HCT116 (cell line): ENCODE measurements around the gene HS3ST2. TPM values are rescaled to one million over a fixed set of nuclear protein-coding genes. Genes with fewer than 3 reads are reported as not detected.

Experiments
- ATAC-seq: fragments of 200-7000 bp; cut with Tn5 transposase; 2 replicates; pipeline ENCODE4 v1.9.1; 2020; ENCODE audit warnings: mild to moderate bottlenecking, moderate library complexity
- BruUV-seq: library from RNA; stranded (reverse); fragments of 400-500 nt; replicated peaks from 2 replicates; lab custom pipeline; 2021; lab: Mats Ljungman, UMichigan
- CTCF ChIA-PET: fragments of 300-600 bp; sonication (Branson Sonifier 250); formaldehyde crosslinking; loops from one replicate; lab custom pipeline; 2021; ENCODE audit warnings: antibody characterized with exemption; lab: Charles Lee
- POLR2A ChIA-PET: fragments of 300-600, 350-600 bp; sonication (Branson Sonifier 250); formaldehyde crosslinking; loops from one replicate; lab custom pipeline; 2021; ENCODE audit warnings: antibody characterized with exemption; lab: Charles Lee
- RAD21 ChIA-PET, 2 experiments: fragments of 300-600 bp; sonication (Branson Sonifier 250); formaldehyde crosslinking; loops; one replicate each; lab custom pipeline; 2023; ENCODE audit warnings: low total read pairs in 2 of 2; ENCODE audit not compliant: uncharacterized antibody in 2 of 2, unreplicated experiment in 2 of 2, low non-redundant PET in 1 of 2; lab: Charles Lee
- DNase-seq: peaks from one replicate; pipeline ENCODE4 v3.0.0-alpha.2; 2010; ENCODE audit warnings: low read depth, low spot score
- H2AFZ ChIP-seq: fragments of 200-600 bp; shearing (Covaris generic), sonication (generic); 2 replicates; pipeline ENCODE4 v1.6.1; 2017; ENCODE audit warnings: low read depth, mixed run types, mixed read lengths, antibody characterized with exemption, low read length; ENCODE audit not compliant: poor library complexity, severe bottlenecking
- H3K27ac ChIP-seq: 2 replicates; pipeline ENCODE4 v1.5.1; 2012; ENCODE audit warnings: low read depth, low read length
- H3K27me3 ChIP-seq: fragments of 200-600 bp; sonication (generic); 2 replicates; pipeline ENCODE4 v1.6.1; 2016; ENCODE audit warnings: mixed run types, low read length, mixed read lengths; ENCODE audit not compliant: insufficient read depth
- H3K36me3 ChIP-seq, 2 experiments: fragments of 200-500 bp in 1 of 2; fragments of 200-600 bp in 1 of 2; sonication (Bioruptor generic) in 1 of 2; sonication (generic) in 1 of 2; 2 replicates each; pipeline versions ENCODE4 v1.5.1 to v1.6.1; 2014 to 2016; ENCODE audit warnings: low read length in 2 of 2, inconsistent platforms in 1 of 2, mixed read lengths in 1 of 2, mixed run types in 1 of 2; ENCODE audit not compliant: insufficient read depth in 2 of 2, control insufficient read depth in 1 of 2
- H3K4me1 ChIP-seq, 2 experiments: fragments of 200-600 bp in 1 of 2; sonication (generic) in 1 of 2; 2 replicates each; pipeline versions ENCODE4 v1.5.1 to v1.6.1; 2012 to 2017; ENCODE audit warnings: low read length in 2 of 2, inconsistent platforms in 1 of 2, mild to moderate bottlenecking in 1 of 2, mixed read lengths in 1 of 2, mixed run types in 1 of 2, moderate library complexity in 1 of 2; ENCODE audit not compliant: insufficient read depth in 2 of 2, control insufficient read depth in 1 of 2
- H3K4me2 ChIP-seq: fragments of 200-600 bp; sonication (generic); 2 replicates; pipeline ENCODE4 v1.6.1; 2017; ENCODE audit warnings: mixed run types, low read length, mixed read lengths
- H3K4me3 ChIP-seq, 2 experiments: fragments of 200-600 bp in 1 of 2; sonication (generic) in 1 of 2; replicated peaks in 1 of 2; 2 replicates each; pipeline ENCODE4 v1.5.1; 2011 to 2016; ENCODE audit warnings: low read length in 2 of 2, control low read depth in 1 of 2, low read depth in 1 of 2, mild to moderate bottlenecking in 1 of 2, mixed read lengths in 1 of 2, mixed run types in 1 of 2
- H3K79me2 ChIP-seq: fragments of 200-600 bp; sonication (generic); 2 replicates; pipeline ENCODE4 v1.6.1; 2017; ENCODE audit warnings: mild to moderate bottlenecking, mixed run types, low read length, moderate library complexity, mixed read lengths; ENCODE audit not compliant: insufficient read depth
- H3K9ac ChIP-seq: fragments of 200-600 bp; sonication (generic); 2 replicates; pipeline ENCODE4 v1.6.1; 2016; ENCODE audit warnings: low read length, mixed read lengths
- H3K9me2 ChIP-seq: fragments of 200-600 bp; sonication (generic), shearing (Covaris generic); 2 replicates; pipeline ENCODE4 v1.6.1; 2017; ENCODE audit warnings: mixed run types, mild to moderate bottlenecking, moderate library complexity; ENCODE audit not compliant: insufficient read depth
- H3K9me3 ChIP-seq, 2 experiments: fragments of 200-500 bp in 1 of 2; fragments of 200-600 bp in 1 of 2; sonication (Bioruptor generic) in 1 of 2; sonication (generic) in 1 of 2; 2 replicates each; pipeline ENCODE4 v1.6.1; 2014 to 2017; ENCODE audit warnings: low read length in 2 of 2, mixed read lengths in 2 of 2, inconsistent platforms in 1 of 2, low read depth in 1 of 2, mild to moderate bottlenecking in 1 of 2, mixed run types in 1 of 2, moderate library complexity in 1 of 2; ENCODE audit not compliant: control insufficient read depth in 1 of 2, insufficient read depth in 1 of 2
- H4K20me1 ChIP-seq: fragments of 200-600 bp; sonication (generic), shearing (Covaris generic); 2 replicates; pipeline ENCODE4 v1.6.1; 2017; ENCODE audit warnings: mixed run types, mild to moderate bottlenecking, moderate library complexity; ENCODE audit not compliant: insufficient read depth
- ZBTB33 ChIP-seq: IDR thresholded peaks from 2 replicates; pipeline ENCODE4 v1.6.1; 2011; ENCODE audit warnings: mild to moderate bottlenecking, low read length, moderate library complexity; ENCODE audit not compliant: insufficient replicate concordance; ENCODE audit errors: extremely low read depth
- ZFX ChIP-seq: fragments of 450-650 bp; IDR thresholded peaks from 2 replicates; pipeline ENCODE4 v1.6.1; 2017
- intact Hi-C: fragments of 100-400 bp; cut with micrococcal nuclease; formaldehyde crosslinking; loops from 2 replicates; pipeline ENCODE4 v1.10.0; 2022
- total RNA-seq: library from RNA; stranded (reverse); gene quantifications from one replicate; pipeline ENCODE4 v1.2.1, GENCODE V29; 2021; ENCODE audit not compliant: unreplicated experiment
- TF ChIP-seq, protein P1 (sequence below): IDR thresholded peaks from 2 replicates; pipeline ENCODE4 v1.6.1; 2012; ENCODE audit warnings: low read depth

Gene HS3ST2
- total RNA-seq, 1 experiment from 2014 or later: not detected

DNA sequence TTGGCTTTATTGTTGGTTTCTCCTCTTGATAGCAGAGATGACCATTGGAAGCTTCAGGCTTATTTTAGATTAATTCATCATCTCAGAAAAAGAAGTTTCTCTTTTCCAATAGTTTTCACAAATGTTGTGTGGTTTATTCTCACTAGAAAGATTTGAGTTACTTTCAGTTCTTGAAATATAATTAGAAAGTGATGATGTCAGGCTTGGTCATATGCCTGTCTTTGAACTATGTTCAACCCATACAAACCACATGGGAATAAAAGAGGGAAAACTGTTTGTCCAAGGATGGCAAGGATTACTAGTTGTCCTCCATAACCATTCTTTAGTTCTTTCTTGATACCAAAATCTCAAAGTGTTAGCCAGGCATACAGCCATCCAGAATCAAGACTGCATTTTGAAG lies 3.7 kb upstream of the HS3ST2 start (continued):
- no peak for TF ChIP-seq ZBTB33
- TF ChIP-seq, all 23 proteins: peak for 0

DNA sequence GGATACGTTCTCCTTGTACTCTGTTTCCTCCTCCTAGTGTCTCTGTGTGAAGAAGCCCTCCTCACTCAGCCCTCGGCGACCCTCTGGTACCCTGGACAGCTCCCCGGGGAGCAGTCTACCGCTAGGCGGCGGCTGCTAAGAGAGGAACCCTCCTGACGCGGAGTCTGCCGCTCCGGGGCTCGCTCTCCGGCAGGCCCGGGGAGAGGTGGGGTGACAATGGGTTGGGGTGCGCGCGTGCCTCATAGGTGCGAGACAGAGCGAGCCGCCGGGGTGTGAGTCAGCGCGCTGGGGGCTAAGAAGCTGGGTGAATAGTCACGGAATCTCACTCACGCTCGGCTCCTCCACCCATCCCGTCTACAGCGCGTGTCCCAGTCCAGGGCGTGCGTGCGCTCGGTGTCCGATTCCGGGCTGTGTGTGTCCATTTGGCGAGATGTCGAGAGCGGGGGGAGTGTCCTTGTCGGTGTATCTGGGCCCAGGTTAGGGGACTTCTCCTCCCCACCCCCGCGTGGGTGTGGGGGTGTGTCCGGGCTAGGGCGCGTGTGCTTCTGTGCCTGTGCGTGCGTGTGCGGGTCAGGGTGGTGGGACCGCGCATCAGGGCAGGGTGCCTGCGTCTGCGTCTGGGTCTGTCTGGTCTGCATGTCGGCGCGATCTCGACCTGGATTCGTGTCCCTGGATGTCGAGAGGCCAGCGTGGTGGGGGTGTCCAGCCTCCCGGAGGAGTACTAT lies 577 bp upstream of the HS3ST2 start:
- POLR2A ChIA-PET: no interaction called here
- Histone ChIP-seq H3K9me2 (no peaks in the 10 kb centered on the region), H3K9me3 (no peaks in the 10 kb centered on the region), H3K4me1 (no peaks in the 10 kb centered on the region), H3K9ac (no peak overlapping the region), H3K27me3 (peaks cover 32% of the 10 kb centered on the region), H3K36me3 (no peaks in the 10 kb centered on the region), H3K4me2 (no peak overlapping the region), H3K4me3 (no peak overlapping the region), H2AFZ (no peak overlapping the region), H3K79me2 (no peaks in the 10 kb centered on the region), H3K27ac (no peak overlapping the region), H4K20me1 (no peaks in the 10 kb centered on the region)
- TF ChIP-seq ZFX: no peak
- TF ChIP-seq, protein P1, sequence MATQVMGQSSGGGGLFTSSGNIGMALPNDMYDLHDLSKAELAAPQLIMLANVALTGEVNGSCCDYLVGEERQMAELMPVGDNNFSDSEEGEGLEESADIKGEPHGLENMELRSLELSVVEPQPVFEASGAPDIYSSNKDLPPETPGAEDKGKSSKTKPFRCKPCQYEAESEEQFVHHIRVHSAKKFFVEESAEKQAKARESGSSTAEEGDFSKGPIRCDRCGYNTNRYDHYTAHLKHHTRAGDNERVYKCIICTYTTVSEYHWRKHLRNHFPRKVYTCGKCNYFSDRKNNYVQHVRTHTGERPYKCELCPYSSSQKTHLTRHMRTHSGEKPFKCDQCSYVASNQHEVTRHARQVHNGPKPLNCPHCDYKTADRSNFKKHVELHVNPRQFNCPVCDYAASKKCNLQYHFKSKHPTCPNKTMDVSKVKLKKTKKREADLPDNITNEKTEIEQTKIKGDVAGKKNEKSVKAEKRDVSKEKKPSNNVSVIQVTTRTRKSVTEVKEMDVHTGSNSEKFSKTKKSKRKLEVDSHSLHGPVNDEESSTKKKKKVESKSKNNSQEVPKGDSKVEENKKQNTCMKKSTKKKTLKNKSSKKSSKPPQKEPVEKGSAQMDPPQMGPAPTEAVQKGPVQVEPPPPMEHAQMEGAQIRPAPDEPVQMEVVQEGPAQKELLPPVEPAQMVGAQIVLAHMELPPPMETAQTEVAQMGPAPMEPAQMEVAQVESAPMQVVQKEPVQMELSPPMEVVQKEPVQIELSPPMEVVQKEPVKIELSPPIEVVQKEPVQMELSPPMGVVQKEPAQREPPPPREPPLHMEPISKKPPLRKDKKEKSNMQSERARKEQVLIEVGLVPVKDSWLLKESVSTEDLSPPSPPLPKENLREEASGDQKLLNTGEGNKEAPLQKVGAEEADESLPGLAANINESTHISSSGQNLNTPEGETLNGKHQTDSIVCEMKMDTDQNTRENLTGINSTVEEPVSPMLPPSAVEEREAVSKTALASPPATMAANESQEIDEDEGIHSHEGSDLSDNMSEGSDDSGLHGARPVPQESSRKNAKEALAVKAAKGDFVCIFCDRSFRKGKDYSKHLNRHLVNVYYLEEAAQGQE: peak; percentile 42
- intact Hi-C loops: no loop called here
- BruUV-seq: no TSS peak
- DNase-seq (no peak), ATAC-seq (no peak)
- RAD21 ChIA-PET: no interaction called here
- CTCF ChIA-PET: no interaction called here
